CD4-positive, alpha-beta T cell treated with Interleukin-10 for 1 hour (primary cell): ENCODE results near the gene PHC2.

ENCODE experiments used
- DNase-seq: peaks from one replicate; pipeline ENCODE4 v3.0.0-alpha.2; 2020

PHC2 gene

DNA sequence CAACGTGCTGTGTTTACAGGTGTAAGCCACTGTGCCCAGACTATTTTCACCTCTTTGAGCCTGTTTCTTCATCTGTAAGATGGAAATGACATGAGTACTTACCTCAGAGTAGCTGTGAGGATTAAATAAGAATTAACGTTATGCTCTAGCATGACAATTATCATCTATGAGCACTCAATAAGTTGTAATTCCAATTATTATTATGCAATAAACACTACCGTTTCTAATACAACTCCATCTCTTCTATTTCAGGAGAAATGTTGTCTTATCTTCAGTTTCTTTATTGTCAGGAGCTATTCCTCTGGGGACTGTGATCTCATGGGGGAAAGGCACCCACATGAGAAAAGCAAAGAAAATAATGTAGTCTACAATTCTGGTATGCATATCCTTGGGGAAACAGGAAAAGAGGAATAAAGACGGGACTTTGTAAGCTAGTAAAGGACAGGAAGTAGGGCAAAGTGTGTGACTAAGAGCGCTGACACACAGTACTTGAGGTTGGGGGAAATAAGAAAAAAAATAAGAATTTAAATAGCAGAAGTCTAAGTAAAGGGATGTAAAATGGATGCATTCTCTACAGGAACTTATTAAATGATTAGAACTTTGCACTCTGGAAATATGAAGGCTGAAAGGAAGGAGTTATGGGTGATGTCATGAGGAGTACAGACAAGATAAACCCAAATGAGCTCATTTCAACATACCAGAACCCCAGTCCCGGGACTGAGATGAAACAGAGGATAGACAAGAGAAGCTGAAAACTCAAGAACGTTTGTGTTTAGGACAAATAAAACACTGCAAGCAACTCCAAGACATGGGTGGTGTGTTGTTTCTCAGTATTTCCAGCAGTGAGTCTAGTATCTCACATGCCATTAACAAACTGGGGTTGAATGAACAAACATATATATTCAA is 9.8 kb downstream of the PHC2 start:
- DNase-seq, result no peak

DNA sequence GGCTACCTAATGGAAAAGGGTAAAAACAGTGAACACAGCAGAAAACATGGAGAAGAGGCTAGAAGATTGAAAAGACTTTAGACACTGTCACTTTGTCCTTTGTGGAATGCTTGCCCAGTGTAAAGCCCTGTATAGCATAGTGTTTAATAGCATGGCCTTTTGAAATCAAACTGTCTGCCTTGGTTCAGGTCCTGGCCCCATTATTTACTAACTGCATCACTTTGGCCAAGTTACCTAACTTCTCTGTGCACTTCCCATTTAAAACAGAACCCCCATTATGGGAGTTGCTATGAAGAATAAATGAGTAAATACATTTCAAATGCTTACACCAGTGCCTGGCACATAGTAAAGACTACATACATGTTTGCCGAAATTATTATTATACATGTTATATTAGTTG is 12.1 kb downstream of the PHC2 start:
- DNase-seq, result no peak

DNA sequence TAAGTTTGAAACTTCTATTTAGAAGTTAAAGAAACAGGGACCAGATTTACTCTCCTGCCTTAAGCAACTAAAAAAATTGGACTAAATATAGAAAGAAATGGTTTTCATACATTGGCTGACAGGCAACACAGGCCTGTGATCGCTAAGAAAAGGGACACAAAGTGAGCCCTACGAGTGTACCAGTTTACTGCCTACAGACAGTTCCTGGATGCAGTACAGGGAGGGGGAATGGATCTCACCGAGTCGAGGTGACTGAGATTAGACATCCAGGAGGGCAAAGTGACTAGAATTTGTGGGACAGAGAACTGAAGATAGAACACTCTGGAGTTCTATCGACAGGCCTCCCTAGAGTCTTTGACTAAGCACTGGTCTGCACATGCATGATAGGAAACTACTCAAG is 16.0 kb downstream of the PHC2 start:
- no peak for DNase-seq

GRCh38 chr1:33410091-33410701 is 20.7 kb downstream of the PHC2 start:
- DNase-seq, result no peak

DNA sequence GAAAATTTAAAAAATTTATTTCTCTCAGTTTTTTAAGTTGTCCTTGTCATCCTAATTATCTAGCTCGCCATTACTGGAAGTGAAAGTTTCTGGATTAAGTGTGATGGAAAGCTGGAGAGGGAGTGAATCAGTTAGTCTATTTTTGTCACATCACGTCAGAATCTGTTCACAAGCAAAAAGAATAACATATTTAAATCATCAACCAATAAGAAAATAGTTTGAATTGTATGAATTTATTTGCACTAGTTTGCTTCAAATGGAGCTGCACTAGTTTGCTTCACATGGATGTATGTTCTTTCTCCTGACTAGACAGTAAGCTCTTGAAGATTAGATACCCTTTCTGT is 22.8 kb downstream of the PHC2 start:
- no peak for DNase-seq

- no peak for DNase-seq
Measured at GRCh38 chr1:33407352-33408092, 23.4 kb downstream of the PHC2 start.

GRCh38 chr1:33402206-33402605 is 28.7 kb downstream of the PHC2 start:
- no peak for DNase-seq

GRCh38 chr1:33401471-33401870 is 29.4 kb downstream of the PHC2 start:
- no peak for DNase-seq

DNA sequence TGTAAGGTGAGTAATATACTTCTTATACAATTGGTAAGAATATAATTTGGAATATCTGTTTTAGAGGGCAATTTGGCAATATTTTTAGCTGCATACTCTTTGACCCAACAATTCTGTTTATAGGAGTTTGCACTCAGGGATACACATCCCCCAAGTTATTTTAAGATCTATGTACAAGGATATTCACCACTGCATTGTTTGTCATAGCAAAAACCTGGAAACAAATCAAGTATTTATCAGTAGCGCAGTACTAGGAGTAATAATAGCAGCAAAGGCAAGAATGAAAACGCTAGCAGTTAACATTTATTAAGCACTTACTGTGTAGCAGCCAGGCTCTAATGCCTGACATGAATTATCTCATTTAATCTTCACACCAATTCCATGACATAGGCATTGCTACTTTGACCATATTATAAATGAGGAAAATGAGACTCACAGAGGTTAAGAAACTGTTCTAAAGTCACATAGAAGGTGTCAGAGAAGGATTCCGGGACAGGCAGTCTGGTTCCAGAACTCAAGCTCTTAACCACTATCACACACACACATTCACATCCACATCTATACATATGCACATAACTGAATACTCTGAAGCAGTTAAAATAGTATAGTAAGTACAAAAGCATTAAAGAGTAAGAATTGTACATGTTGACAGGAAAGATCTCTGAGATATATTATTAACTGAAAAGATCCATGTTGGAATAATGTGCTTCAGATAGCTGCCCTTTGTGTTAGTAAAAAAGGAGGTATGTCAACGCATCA is 30.6 kb downstream of the PHC2 start:
- DNase-seq, result no peak

DNA sequence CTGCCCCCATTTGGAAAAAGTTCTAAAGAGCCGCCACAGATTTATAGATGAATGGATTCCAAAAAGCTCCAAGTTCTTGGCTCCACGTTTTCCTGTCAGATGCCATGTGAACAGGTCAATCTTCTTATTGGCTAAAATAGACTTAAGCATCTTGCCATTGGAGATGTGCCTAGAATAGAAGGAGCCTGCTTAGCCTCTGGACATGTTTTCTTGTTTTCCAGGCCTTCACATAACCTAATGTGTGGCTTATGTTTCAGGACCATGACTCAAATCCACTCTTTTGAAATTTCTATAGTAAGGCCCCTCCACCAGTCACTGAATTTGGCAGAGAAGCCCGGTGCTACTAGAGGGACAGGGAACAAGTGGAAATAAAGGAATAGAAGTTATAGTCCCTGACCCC is 31.5 kb downstream of the PHC2 start:
- DNase-seq, result no peak

GRCh38 chr1:33397994-33398393 is 32.9 kb downstream of the PHC2 start:
- no peak for DNase-seq

- no peak for DNase-seq
Measured at GRCh38 chr1:33397125-33397506, 33.8 kb downstream of the PHC2 start.

DNA sequence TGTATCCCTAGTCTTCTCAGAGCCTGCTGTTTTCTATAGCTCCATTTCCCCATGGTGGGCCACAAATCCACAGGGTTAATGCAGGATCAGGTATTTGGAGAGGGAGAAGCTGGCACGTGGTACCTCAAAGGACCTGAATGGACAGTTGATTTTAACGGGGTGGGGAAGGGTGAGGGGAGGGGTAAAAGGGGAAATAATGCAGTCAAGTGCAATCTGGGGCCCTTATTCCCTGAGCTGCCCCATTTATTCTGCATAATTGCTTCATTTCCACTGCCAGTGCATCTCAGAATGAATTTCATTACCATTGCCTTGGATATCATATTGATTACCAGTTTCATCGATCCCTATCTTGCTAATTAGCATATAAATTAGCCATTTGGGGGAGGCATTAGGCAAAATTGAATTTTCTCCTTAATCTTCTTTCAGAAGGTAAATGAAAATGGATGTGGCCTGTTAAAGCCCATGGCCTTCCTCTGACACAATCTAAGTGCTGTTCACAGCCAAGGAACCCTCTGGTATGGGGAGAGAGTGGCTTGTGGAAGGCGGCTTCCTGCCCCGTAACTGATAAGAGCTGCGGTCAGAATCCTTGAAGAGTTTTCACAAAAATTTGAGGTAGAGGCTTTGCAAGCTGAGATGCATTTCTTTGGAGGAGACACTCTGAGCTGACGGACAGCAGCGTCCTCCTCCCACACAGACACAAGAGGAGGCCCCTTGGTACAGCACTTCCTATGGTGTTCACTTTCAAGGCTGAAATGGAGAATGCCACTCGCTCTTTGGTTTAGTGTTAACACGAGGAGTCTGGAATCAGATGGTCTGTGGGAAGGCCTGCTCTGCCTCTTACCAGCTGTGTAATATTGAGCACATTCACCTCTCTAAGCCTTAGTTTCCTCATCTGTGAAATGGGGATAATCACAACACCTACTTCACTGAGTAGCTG is 34.4 kb downstream of the PHC2 start:
- DNase-seq, result no peak

DNA sequence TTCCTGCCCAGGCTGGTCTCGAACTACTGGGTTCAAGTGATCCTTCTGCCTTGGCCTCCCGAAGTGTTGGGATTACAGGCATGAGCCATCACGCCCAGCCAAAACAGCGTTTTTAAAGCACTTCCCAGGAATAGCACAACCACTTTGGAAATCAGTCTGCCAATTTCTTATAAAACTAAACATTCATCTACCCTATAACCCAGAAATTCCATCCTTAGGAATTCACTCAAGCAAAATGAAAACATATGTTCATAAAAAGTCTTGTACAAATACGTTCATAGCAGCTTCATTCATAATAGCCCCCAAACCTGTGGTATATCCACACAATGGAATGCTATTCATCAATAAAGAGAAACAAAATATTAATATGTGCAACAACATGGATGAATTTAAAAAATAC is 36.1 kb downstream of the PHC2 start:
- no peak for DNase-seq

- DNase-seq, result no peak
Measured at GRCh38 chr1:33393991-33394390, 36.9 kb downstream of the PHC2 start.

GRCh38 chr1:33393524-33393923 is 37.4 kb downstream of the PHC2 start:
- no peak for DNase-seq

DNA sequence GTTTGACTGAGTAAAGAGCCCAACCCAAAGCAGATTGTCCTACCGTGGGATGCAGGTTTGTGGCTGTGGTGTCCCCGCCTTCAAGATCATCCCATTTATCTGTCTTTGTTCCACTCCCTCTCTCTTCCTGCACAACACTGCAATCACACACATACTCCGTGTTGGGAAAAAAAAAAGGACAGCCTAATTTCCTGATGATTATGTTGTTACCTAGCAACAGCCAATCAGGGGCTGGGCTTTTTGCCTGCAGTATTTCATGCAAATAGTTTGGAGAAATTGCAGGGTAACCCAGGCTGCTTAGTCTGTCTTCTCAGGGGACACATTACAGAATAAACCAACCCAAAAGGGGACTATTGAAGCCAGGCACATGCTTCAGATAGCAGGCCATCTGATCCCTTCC is 38.3 kb downstream of the PHC2 start:
- no peak for DNase-seq

GRCh38 chr1:33392206-33392605 is 38.7 kb downstream of the PHC2 start:
- DNase-seq, result no peak

DNA sequence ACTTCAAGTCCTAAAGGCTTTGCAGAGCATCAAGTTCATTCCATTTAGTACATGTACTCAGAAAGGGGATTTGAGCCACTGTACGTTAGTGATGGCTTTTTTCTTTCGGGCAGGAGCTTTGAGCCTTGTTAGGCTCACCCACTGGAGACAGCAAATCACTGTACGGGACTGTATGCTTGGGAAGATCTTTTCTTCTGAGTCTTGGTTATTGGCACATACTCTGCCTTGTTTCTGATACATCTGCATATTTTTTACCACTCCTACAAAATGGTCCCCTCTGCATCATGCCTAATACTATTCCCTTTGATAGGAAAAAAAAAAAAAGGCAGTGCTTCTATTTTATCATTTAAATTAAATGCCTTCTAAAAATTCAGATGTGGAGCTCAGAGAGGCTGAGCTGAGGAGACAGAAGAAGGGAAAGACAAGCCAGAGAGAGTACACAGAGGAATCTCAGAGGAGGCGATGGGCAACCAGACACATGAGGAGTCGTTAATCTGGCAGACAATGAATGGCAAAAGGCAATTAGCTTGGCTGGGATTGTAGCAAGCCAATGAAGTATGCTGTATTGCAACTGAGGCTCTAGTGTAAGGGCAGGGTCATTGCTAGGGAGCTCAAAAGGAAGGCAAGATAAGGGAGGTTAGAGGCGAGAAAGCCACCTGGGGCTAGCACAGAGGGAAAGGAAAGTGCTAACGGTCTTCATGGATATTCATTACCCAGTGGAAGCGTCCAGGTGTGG is 39.4 kb downstream of the PHC2 start:
- no peak for DNase-seq

- DNase-seq, result no peak
Measured at GRCh38 chr1:33390542-33390941, 40.4 kb downstream of the PHC2 start.
